HG02798 (cell line): ENCODE data around the gene IL10.
"Not testable (repeated sequence)": the region's sequence is repeated elsewhere in the genome, so short reads cannot be mapped to it uniquely, and the experiment has no call there.

Experiments used
- ATAC-seq: cut with Tn5 transposase; IDR thresholded peaks from one replicate; pipeline ENCODE4 v1.9.1; 2021; ENCODE audit warnings: mild to moderate bottlenecking; ENCODE audit not compliant: unreplicated experiment, poor library complexity

The IL10 gene

GRCh38 chr1:206794294-206794908 is 22.1 kb upstream of the IL10 start:
- no peak for ATAC-seq

DNA sequence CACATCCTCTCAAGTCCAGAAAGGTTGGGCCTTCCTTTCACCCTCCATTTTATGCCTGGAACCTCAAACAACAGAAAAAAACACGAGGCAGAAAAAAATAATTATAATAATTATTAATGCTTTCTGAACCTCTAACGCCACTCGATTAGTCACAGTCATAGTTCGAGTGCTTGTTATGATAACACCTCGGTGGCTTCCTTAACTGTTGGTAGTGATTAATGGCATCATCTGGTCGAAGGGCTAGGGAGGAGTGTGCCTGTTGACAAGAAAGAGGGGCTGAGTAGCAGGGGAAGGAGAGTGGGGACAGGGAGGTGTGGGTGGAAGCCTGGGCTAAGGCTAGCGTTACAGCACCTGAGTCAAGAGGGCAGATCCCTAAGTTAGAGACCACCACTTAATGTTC is 21.3 kb upstream of the IL10 start:
- ATAC-seq = no peak

DNA sequence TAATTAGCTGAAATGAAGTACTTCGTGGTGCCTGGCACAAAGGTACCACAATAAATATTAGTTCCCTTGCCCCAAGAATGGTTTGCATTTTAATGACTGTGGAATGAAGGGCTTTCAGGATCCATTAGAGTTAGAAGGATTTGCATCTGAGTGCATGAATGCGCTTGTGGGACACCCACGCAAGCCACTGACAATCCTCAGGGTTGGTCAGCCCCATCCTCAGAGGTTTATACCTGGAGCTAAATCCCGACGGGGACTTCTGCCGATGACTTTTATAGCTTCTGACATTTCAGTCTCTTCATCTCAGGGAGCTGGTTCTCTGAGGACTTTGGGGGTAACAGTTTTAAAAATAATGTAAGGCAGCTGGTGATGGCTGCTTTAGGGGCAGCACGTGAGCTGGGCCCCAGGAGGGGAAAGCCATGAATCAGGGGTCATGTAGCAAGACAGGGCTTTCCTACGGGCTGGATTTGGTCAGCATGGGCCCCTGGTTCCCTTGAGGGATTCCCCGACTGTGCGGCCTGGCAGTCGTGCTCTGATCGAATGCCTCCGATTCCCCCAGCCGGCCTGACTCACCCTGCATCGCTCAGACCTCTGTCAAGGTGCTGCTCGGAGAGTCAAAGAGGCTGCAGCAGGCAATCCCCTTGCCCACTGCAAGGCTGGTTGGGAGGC is 20.8 kb upstream of the IL10 start:
- ATAC-seq = peak; percentile 58

GRCh38 chr1:206790502-206791250 is 18.4 kb upstream of the IL10 start:
- peak; percentile 26 for ATAC-seq

- no peak for ATAC-seq
Observed at GRCh38 chr1:206788487-206789050, 16.3 kb upstream of the IL10 start.

GRCh38 chr1:206787891-206788290 is 15.6 kb upstream of the IL10 start:
- no peak for ATAC-seq

GRCh38 chr1:206786212-206786886 is 14.1 kb upstream of the IL10 start:
- no peak for ATAC-seq

- no peak for ATAC-seq
Observed at GRCh38 chr1:206785182-206785765, 13.0 kb upstream of the IL10 start.

GRCh38 chr1:206784471-206784903 is 12.2 kb upstream of the IL10 start:
- peak; percentile 68 for ATAC-seq

DNA sequence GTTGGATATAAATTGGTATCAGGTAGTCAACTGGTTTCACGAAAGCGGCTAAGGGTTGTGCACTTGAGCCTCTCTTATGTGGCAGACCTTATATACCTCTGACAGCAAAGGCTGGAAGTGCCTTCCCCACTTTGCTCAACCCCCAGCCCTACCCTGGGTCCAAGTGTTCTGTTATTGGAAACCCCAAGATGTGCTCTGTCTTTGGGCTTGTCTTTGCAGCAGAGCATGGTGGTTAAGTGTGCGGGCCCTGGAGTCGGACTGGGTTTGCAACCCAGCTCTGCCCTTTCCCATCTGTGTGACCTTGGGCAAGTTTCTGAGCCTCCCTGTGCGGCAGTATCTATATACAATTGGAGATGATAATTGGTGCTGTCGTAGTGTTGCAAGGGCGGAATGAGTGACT is 11.2 kb upstream of the IL10 start:
- ATAC-seq = no peak

DNA sequence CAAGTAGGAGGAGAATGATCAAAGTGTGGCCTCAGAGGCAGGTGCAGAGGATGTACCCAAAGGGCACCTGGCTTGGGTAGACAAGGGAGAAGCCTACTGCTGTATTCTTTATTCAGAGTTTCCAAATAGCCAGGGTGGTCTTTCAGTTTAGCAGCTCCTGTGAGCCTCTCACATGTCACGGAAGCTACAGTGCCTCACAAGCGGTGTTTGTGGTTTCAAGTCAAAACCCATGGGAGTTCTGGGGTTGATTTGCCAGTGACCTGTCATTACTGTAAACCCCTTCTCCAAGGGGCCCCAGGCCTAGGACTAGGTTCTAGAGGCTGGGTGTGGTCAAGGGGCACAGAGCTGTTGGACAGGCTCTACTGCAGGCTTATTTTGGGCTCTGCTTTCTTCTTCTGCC is 10.2 kb upstream of the IL10 start:
- peak; percentile 69 for ATAC-seq

DNA sequence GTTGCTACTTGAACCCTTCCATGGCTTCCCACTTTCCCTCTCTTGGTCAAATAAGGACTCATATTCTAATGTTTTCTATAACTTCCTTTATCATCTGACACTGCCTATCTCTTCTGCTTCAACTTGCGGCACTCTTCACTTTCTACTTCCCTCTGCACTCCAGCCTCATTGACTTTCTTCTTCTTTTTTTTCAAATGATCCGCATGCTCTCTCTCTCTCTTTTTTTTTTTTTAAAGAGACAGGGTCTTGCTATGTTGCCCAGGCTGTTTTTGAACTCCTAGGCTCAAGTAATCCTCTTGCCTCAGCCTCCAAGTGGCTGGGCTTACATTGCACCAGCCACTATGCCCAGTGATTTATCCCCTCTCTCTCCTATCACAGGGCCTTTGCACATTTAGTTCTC is 7.3 kb upstream of the IL10 start:
- no peak for ATAC-seq

DNA sequence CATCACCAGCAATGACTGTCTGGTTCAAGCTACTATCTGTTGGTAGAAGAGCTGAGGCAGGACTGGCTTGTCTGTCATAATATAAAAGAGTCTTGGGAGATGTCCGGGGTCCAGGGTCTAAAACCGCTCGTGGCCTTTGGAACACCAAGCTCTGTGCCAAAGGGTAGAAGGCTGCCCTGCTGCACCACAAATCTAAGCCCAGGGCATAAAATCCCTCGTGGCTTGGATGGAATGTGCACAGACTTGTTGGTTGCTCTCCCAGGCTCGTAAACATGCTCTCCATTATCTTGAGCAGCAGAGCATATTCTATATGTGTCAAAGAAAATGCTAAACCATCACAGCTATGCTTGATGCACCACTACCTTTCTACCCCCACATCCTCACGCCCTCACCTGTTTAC is 6.6 kb upstream of the IL10 start:
- ATAC-seq = not testable (repeated sequence)

DNA sequence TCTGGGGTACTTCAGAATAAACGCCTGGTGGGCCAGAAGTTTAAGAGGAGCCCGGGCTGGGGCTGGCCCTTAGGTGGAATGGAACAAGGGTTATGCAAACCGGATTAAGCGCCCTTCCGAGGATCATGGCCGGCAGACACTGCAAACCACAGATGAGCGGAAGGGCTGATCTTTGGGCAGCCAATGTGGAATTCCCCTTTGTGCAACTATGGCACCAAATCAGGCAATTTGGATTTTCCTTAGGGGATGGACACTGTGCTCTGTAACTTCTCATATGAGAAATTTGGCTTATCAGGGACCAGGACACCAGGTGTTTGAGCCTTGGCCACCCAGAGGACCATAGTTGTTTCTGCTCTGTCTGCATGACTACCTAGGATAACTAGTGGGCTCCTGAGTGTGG is 5.7 kb upstream of the IL10 start:
- ATAC-seq = no peak

DNA sequence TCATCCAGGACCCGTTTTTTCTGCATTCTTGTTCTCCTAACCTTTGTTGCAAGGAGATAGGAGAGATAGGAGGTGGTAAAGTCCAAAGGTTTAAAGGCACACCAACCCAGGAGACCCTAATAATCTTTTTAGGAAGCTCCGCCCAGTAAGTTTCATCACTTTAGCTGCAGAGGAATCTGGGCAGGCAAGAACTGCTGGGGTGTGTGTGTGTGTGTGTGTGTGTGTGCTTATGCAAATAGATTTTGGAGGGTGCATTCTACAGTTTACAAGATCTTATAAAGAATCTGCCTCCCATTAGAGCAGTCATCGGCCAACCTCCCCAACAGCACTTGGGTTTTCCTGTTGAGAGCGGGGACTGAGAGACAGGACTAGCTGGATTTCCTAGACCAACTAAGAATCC is 3.9 kb upstream of the IL10 start:
- no peak for ATAC-seq

DNA sequence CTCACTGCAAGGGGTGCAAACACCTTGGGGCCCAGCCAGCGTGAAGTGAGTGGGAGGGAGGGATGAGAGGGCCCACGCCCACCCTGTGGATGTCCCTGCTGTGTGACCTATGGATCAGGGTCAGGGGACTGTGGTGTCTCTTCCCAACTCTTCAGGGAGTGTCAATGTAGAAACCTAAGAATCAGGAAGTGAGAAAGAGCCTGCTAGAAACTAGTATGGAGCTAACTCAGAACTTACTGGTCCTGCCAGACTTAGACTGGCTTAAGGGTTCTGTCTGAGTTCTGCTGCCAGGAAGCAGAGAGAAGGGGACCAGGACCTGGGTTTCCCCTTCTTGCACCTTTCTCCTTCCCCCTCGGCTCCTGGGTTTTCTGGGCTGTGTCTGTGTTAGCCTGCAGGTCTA is 1.8 kb upstream of the IL10 start:
- ATAC-seq = no peak

DNA sequence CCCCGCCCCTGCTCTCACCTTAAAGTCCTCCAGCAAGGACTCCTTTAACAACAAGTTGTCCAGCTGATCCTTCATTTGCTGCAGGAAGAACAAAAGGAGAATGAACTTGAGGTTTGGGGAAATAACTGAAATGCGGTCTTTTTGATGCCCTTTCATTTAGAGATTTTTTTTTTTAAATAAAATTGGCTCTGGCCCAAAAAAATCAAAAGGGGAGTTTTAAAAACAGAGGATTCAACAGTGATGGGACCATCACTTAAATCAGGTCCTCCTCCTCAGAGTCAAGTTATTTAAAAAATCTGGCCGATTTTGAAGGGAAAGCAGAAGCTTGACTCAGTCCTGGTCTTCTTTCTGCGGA is 979 bp downstream of the IL10 start:
- no peak for ATAC-seq

- ATAC-seq = no peak
Observed at GRCh38 chr1:206770531-206771337, 1.6 kb downstream of the IL10 start, which contains the start of gene IL19. Gene IL19 (plus strand): TSS chr1:206770773. CDS start chr1:206836663, 65,890 bp downstream.

GRCh38 chr1:206769304-206769731 is 3.0 kb downstream of the IL10 start:
- ATAC-seq = peak; percentile 78
